ENCODE results near the gene ARHGAP26.
A peak's percentile ranks its signal among the peaks of the same experiment; 100 is the strongest.
"Not testable (repeated sequence)": the region's sequence is repeated elsewhere in the genome, so short reads cannot be mapped to it uniquely, and the experiment has no call there.

The ARHGAP26 gene

GRCh38 chr5:142955628-142956027 lies 185.5 kb downstream of the ARHGAP26 start:
- Histone ChIP-seq H3K4me3 (ENCODE audit: low read depth, low read length) (no peak overlapping the region), H3K27me3 (ENCODE audit: control insufficient read depth, insufficient read depth, low read length) (no peaks in the 10 kb centered on the region), H3K36me3 (ENCODE audit: control insufficient read depth, insufficient read depth, low read length) (no peaks in the 10 kb centered on the region), H3K4me1 (ENCODE audit: control insufficient read depth, insufficient read depth, low read length) (no peaks in the 10 kb centered on the region; the same call in 1 of the 2 replicates), H3K9ac (ENCODE audit: low read depth, low read length) (no peak overlapping the region), H3K27ac (ENCODE audit: low read depth, low read length) (no peak overlapping the region), H3K9me3 (ENCODE audit: control insufficient read depth, insufficient read depth, low read length) (no peaks in the 10 kb centered on the region)

GRCh38 chr5:142957528-142957927 lies 187.4 kb downstream of the ARHGAP26 start:
- Histone ChIP-seq H3K27me3 (ENCODE audit: control insufficient read depth, insufficient read depth, low read length) (no peaks in the 10 kb centered on the region), H3K27ac (ENCODE audit: low read depth, low read length) (no peak overlapping the region), H3K9ac (ENCODE audit: low read depth, low read length) (no peak overlapping the region), H3K4me1 (ENCODE audit: control insufficient read depth, insufficient read depth, low read length) (no peaks in the 10 kb centered on the region; the same call in 1 of the 2 replicates), H3K4me3 (ENCODE audit: low read depth, low read length) (no peak overlapping the region), H3K36me3 (ENCODE audit: control insufficient read depth, insufficient read depth, low read length) (no peaks in the 10 kb centered on the region), H3K9me3 (ENCODE audit: control insufficient read depth, insufficient read depth, low read length) (no peaks in the 10 kb centered on the region)

- H3K27ac ChIP-seq (ENCODE audit: low read depth, low read length): no peak overlapping the region
Measured at GRCh38 chr5:142958944-142959682, 188.9 kb downstream of the ARHGAP26 start.

GRCh38 chr5:142959683-142960657 lies 189.8 kb downstream of the ARHGAP26 start:
- Histone ChIP-seq H3K9me3 (ENCODE audit: control insufficient read depth, insufficient read depth, low read length) (no peaks in the 10 kb centered on the region), H3K4me1 (ENCODE audit: control insufficient read depth, insufficient read depth, low read length) (no peaks in the 10 kb centered on the region; the same call in 1 of the 2 replicates), H3K9ac (ENCODE audit: low read depth, low read length) (no peak overlapping the region), H3K27me3 (ENCODE audit: control insufficient read depth, insufficient read depth, low read length) (no peaks in the 10 kb centered on the region), H3K27ac (ENCODE audit: low read depth, low read length) (peak overlapping the region; percentile 2), H3K4me3 (ENCODE audit: low read depth, low read length) (no peak overlapping the region), H3K36me3 (ENCODE audit: control insufficient read depth, insufficient read depth, low read length) (no peaks in the 10 kb centered on the region)

More at GRCh38 chr5:142958944-142959682, 188.9 kb downstream of the ARHGAP26 start:
- no peak overlapping the region for H3K9ac ChIP-seq (ENCODE audit: low read depth, low read length)
- no peak overlapping the region for H3K4me3 ChIP-seq (ENCODE audit: low read depth, low read length)
- no peaks in the 10 kb centered on the region for H3K9me3 ChIP-seq (ENCODE audit: control insufficient read depth, insufficient read depth, low read length)
- H3K36me3 ChIP-seq (ENCODE audit: control insufficient read depth, insufficient read depth, low read length): no peaks in the 10 kb centered on the region
- H3K27me3 ChIP-seq (ENCODE audit: control insufficient read depth, insufficient read depth, low read length): no peaks in the 10 kb centered on the region
- no peaks in the 10 kb centered on the region; the same call in 1 of the 2 replicates for H3K4me1 ChIP-seq (ENCODE audit: control insufficient read depth, insufficient read depth, low read length)

DNA sequence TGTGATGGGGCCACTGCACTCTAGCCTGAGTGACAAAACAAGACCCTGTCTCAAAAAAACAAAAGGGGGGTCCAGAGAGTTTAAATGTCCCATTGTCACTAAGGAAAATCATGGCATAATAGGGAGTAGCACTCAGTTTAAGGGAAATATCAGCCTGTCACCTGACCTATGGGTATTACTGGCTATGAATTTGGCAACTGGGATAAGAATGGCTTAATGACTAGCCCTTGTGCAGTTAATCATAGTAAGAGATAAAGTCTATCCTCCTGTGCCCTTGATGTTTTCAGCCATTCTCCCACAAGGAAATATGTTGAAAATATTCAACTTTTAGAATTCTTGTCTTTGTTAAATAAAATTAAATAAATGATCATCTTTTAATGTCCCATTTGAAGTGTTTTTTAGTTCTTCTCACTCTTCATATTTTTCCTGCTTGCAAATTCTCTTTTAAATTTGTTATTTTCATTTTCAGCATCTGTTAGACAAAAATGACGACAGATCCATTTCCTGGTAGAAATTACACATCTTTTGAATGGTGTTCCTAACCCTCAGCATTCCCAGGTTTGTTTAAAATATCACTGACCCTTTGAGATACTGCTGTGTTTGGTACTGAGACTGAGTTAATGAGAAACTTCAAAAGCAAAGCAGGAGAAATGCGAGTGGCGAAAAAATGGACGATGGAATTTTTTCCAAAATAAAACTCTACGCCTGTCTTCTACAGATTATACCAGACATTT lies 191.4 kb downstream of the ARHGAP26 start:
- H3K27me3 ChIP-seq (ENCODE audit: control insufficient read depth, insufficient read depth, low read length): no peaks in the 10 kb centered on the region
- H3K9ac ChIP-seq (ENCODE audit: low read depth, low read length): no peak overlapping the region
- no peak overlapping the region for H3K4me3 ChIP-seq (ENCODE audit: low read depth, low read length)

GRCh38 chr5:142962174-142962533 lies 192.0 kb downstream of the ARHGAP26 start:
- no peaks in the 10 kb centered on the region for H3K9me3 ChIP-seq (ENCODE audit: control insufficient read depth, insufficient read depth, low read length)
- H3K9ac ChIP-seq (ENCODE audit: low read depth, low read length): no peak overlapping the region
- no peaks in the 10 kb centered on the region for H3K36me3 ChIP-seq (ENCODE audit: control insufficient read depth, insufficient read depth, low read length)
- H3K27me3 ChIP-seq (ENCODE audit: control insufficient read depth, insufficient read depth, low read length): no peaks in the 10 kb centered on the region
- H3K27ac ChIP-seq (ENCODE audit: low read depth, low read length): no peak overlapping the region
- H3K4me1 ChIP-seq (ENCODE audit: control insufficient read depth, insufficient read depth, low read length): no peaks in the 10 kb centered on the region; the same call in 1 of the 2 replicates
- no peak overlapping the region for H3K4me3 ChIP-seq (ENCODE audit: low read depth, low read length)

More for the DNA sequence above, 191.4 kb downstream of the ARHGAP26 start:
- no peaks in the 10 kb centered on the region; the same call in 1 of the 2 replicates for H3K4me1 ChIP-seq (ENCODE audit: control insufficient read depth, insufficient read depth, low read length)
- no peaks in the 10 kb centered on the region for H3K9me3 ChIP-seq (ENCODE audit: control insufficient read depth, insufficient read depth, low read length)
- H3K27ac ChIP-seq (ENCODE audit: low read depth, low read length): no peak overlapping the region
- H3K36me3 ChIP-seq (ENCODE audit: control insufficient read depth, insufficient read depth, low read length): no peaks in the 10 kb centered on the region

DNA sequence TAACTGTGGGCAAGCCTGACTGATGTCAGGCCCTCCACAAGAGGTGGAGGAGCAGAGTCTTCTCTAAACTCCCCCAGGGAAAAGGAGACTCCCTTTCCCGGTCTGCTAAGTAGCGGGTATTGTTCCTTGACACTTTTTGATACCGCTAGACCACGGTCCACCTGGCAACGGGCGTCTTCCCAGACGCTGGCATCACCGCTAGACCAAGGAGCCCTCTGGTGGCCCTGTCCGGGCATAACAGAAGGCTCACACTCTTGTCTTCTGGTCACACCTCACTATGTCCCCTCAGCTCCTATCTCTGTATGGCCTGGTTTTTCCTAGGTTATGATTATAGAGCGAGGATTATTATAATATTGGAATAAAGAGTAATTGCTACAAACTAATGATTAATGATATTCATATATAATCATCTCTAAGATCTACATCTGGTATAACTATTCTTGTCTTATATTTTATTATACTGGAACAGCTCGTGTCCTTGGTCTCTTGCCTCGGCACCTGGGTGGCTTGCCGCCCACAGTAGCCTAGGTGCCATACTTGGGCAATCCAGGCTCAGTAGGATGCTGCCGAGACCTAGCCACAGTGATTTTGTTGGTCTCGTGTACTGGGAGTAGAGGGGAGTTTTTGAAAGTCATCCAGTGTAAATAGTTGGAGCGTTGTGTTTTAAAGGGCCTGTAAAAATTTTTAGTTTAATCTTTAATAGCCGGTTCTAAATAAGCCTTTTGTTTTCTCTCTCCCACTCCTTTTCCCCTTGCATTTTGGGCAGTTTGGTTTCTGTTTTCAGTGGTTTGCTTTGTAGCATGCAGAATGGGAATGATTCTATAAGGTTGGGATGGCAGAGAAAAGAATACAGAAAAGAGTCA lies 195.3 kb downstream of the ARHGAP26 start:
- not testable (repeated sequence) for H3K9ac ChIP-seq (ENCODE audit: low read depth, low read length); H3K27ac ChIP-seq (ENCODE audit: low read depth, low read length); H3K4me3 ChIP-seq (ENCODE audit: low read depth, low read length); H3K36me3 ChIP-seq (ENCODE audit: control insufficient read depth, insufficient read depth, low read length); H3K4me1 ChIP-seq (ENCODE audit: control insufficient read depth, insufficient read depth, low read length); H3K9me3 ChIP-seq (ENCODE audit: control insufficient read depth, insufficient read depth, low read length); H3K27me3 ChIP-seq (ENCODE audit: control insufficient read depth, insufficient read depth, low read length)

DNA sequence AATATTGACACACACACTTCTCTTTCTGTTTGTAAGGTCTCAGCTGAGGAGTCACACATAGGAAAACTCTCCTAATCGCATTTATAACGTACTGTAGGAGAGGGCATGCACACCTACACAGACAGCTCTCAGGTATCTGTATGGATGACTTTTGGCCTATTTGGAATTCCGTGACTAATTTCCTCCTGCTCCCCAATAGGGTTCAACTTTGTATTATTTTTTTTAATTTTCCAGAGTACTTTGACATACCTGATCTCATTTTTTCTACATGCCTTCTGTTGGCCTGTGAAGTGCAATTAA lies 195.9 kb downstream of the ARHGAP26 start:
- Histone ChIP-seq H3K27me3 (ENCODE audit: control insufficient read depth, insufficient read depth, low read length) (no peaks in the 10 kb centered on the region), H3K27ac (ENCODE audit: low read depth, low read length) (no peak overlapping the region), H3K9ac (ENCODE audit: low read depth, low read length) (no peak overlapping the region), H3K4me3 (ENCODE audit: low read depth, low read length) (no peak overlapping the region), H3K36me3 (ENCODE audit: control insufficient read depth, insufficient read depth, low read length) (no peaks in the 10 kb centered on the region), H3K4me1 (ENCODE audit: control insufficient read depth, insufficient read depth, low read length) (no peaks in the 10 kb centered on the region), H3K9me3 (ENCODE audit: control insufficient read depth, insufficient read depth, low read length) (no peaks in the 10 kb centered on the region)

DNA sequence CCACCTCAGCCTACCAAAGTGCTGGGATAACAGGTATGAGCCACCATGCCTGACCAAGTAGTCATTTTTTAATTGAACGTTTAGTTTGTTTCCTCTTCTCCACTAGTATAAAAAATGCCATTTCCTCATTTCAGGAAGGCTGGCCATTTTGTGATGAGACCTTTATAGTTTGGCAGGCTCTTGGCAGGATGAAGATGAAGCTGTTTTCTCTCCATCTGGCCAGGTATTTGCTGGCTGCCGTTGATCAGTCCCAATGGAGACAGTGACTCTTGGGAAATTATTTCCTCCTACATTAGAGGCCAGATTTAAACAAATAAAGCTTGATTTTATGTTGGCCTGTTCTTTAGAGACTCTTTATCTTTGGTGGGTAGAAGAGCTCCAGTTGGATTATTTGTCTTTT lies 199.0 kb downstream of the ARHGAP26 start:
- Histone ChIP-seq H3K27ac (ENCODE audit: low read depth, low read length) (no peak overlapping the region), H3K36me3 (ENCODE audit: control insufficient read depth, insufficient read depth, low read length) (no peaks in the 10 kb centered on the region), H3K9me3 (ENCODE audit: control insufficient read depth, insufficient read depth, low read length) (no peaks in the 10 kb centered on the region), H3K4me1 (ENCODE audit: control insufficient read depth, insufficient read depth, low read length) (no peaks in the 10 kb centered on the region), H3K27me3 (ENCODE audit: control insufficient read depth, insufficient read depth, low read length) (no peaks in the 10 kb centered on the region), H3K4me3 (ENCODE audit: low read depth, low read length) (no peak overlapping the region), H3K9ac (ENCODE audit: low read depth, low read length) (no peak overlapping the region)
